Fibroblast of the aortic adventitia (primary cell): ENCODE results near the gene GMDS. TPM values are rescaled to one million over a fixed set of nuclear protein-coding genes. Genes with fewer than 3 reads are reported as not detected.

Source experiments
- DNase-seq: peaks from one replicate; pipeline ENCODE4 v3.0.0-alpha.2; 2010; ENCODE audit warnings: low read depth
- H3K4me3 ChIP-seq: 2 replicates; pipeline ENCODE4 v1.5.1; 2011; ENCODE audit warnings: low read depth, mild to moderate bottlenecking, control low read depth, low read length, moderate library complexity
- total RNA-seq: library from RNA; depleted of rRNA; stranded (reverse); fragments of >200 nt; gene quantifications from 2 replicates; pipeline ENCODE4 v1.2.3, GENCODE V29; 2012; ENCODE audit warnings: low replicate concordance
- TF ChIP-seq, protein P1 (sequence below): IDR thresholded peaks from 2 replicates; pipeline ENCODE4 v1.5.1; 2011; ENCODE audit warnings: mild to moderate bottlenecking, low read length, control low read depth, inconsistent platforms; ENCODE audit not compliant: insufficient read depth

Gene GMDS
- total RNA-seq, 1 donor: 15.9 TPM

DNA sequence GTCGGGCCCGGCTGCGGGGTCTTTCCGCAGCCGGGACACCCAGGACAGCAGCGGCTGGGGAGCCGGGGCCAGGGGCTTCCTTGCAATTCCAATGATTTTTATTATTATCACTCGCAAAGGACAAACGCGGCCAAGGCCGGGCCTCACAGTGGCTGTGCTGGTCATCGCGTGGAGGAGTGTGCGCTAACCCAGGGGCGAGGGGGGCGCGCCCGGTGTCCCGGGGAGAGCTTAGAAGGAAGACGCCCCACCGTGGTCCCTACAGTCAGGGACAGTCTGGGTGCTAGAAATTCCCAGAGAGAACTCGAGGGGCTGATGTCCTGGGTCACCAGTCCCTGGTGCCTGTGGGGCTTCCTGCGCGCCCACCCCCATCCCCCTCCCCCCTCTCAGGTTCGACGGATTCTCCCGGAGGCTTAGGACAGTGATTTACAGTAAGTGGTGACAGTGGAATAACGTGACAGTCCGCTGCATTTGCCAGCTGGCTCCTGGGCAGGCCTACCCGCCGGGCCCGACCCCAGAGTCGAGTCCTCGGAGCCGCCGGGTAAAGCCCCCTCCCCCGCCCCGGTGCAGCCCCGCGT lies 626.2 kb downstream of the GMDS start:
- H3K4me3 ChIP-seq: peak overlapping the region; percentile 35
- TF ChIP-seq, protein P1, sequence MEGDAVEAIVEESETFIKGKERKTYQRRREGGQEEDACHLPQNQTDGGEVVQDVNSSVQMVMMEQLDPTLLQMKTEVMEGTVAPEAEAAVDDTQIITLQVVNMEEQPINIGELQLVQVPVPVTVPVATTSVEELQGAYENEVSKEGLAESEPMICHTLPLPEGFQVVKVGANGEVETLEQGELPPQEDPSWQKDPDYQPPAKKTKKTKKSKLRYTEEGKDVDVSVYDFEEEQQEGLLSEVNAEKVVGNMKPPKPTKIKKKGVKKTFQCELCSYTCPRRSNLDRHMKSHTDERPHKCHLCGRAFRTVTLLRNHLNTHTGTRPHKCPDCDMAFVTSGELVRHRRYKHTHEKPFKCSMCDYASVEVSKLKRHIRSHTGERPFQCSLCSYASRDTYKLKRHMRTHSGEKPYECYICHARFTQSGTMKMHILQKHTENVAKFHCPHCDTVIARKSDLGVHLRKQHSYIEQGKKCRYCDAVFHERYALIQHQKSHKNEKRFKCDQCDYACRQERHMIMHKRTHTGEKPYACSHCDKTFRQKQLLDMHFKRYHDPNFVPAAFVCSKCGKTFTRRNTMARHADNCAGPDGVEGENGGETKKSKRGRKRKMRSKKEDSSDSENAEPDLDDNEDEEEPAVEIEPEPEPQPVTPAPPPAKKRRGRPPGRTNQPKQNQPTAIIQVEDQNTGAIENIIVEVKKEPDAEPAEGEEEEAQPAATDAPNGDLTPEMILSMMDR: no peak
- peak; percentile 30 for DNase-seq

DNA sequence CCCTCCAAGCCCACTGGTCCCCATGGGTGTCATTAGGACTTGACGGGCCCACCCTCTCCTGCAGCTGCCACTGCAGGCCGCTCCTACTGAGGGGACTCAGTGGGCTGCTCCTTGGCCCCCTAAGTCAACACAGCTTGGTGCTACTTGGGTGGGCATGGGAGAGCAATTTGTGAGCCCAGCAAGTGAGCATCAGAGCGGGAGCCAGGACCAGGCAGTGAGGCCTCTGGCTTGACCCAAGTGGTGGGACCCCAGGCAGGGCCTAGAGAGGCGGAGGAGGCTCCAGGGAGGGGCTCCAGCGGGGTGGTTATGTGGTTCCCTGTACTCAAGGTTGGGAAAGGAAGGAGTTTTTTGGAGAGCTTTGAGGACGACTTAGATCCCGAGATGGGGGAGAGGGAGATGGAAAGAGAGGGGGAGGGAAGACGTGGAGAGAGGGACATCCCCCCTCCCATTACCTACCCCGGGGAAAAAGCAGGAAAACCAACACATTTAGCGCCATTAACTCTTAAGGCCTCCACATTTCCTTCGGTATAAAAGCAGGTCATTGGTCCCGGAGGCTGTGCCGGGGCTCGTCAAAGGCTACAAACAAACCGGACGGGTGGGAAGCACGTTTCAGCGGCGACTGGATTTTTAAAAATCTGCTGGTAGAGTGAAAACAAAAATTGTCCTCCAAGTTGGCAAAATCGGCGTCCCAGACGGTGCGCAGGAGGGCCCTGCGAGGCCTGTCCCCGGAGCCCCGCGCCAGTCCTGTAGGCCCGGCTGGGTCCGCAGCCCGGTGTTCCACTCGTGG lies 626.9 kb downstream of the GMDS start:
- peak; percentile 63 for DNase-seq
- TF ChIP-seq, protein P1: no peak
- H3K4me3 ChIP-seq: peak overlapping the region; percentile 35

DNA sequence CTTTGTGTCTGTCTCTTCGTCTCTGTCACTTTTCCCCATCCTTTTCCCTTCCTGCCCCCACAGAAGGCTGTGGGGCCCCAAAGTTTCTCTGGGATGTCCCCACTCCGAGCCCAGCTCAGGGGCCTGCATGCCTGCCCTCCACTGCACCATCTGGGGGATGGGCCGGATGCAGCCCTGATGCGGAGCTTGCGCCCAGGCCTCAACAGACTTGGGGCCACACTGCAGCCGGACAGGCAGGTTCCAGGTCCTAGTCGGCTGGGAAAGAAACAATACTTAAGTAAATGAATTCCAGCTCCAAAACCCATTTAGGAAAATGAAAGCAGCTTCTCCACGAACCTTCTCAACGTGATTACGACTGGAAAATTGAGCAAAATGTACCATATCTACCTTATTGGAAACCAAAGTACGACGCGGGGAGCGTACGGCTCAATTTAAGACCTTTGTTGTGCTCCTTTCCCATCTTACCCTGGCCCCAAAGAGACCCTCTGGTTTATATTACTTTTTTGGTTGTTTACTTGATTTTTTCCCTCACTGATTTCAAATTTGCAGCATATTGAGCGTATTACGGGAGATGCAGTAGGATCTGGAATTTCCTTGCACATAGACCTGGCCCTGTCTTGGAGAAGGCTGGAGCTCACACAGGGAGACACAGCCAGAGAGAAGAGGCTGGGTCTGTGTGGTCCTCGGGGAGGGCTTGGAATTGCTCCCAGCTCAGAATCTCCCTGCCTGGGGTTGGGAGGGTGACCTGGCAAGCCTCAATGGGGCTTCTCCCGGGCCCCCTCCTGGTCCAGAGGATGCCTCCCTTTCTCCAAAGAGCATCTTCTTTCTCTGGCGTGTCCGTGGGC lies 627.7 kb downstream of the GMDS start:
- peak overlapping the region; percentile 51 for H3K4me3 ChIP-seq
- TF ChIP-seq, protein P1: no peak
- DNase-seq: peak; percentile 79

DNA sequence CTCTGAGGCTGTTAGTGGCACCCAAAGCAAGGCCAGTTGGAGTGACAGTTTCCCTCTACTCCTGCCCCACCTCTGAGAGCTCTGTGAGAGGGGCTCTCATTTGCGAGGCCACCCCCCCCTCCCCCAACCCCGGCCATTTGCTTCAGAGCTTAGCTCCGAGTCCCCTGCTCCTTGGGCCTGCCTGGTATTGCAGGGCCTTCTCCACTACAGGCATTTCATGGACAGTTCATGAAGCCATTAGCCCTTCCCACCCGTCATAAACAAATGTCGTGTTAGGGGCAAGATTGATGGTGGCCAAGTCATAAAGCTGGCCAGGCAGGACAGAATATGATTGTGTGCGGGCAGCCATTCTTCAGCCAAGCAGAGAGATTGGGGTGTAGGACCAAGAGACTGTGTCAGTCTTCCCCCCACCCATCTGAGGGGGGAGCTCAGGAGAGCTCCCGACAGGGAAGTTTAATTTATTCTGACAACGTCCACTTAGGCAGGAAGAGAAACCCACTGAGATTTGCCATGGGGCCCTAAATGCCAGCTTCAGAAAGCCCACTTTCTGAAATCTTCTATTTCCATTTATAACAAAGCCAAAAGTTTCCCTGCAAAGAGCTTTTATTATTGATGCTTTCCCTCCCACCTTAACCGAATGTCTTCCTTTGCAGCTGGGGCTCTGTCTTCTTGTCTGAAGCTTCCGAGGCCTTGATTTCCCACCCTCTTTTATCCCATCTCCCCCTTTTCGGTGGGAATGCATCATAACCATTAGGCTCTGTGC lies 628.5 kb downstream of the GMDS start:
- TF ChIP-seq, protein P1: no peak
- peak overlapping the region; percentile 85 for H3K4me3 ChIP-seq
- peak; percentile 66 for DNase-seq

DNA sequence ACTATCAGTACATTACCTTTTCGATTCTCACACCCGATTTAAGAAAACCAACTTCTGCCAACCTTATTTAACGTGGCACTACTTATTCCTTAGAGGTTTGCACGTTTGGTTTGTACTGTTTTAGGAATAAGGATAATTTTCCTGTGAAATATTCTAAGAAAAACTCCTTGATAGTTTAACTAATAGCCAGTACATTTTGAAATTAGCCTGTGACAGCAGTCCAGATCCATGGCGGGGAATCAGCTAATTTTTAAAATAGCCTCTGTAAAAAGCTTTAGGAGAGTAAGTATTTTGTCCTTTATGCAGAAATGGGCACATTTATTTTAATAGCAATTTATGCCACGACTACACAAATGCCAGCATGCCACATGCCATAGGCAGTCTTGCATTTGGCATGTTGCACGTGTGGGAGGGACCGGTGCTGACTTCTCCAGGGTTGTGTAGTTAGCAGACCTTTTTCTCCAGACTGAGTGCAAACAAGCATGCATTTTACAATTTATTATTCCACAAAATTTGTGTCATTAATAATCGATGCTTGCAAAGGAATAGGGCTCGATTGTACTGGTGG lies 629.5 kb downstream of the GMDS start:
- TF ChIP-seq, protein P1: no peak
- peak overlapping the region; percentile 85 for H3K4me3 ChIP-seq
- peak; percentile 70 for DNase-seq

DNA sequence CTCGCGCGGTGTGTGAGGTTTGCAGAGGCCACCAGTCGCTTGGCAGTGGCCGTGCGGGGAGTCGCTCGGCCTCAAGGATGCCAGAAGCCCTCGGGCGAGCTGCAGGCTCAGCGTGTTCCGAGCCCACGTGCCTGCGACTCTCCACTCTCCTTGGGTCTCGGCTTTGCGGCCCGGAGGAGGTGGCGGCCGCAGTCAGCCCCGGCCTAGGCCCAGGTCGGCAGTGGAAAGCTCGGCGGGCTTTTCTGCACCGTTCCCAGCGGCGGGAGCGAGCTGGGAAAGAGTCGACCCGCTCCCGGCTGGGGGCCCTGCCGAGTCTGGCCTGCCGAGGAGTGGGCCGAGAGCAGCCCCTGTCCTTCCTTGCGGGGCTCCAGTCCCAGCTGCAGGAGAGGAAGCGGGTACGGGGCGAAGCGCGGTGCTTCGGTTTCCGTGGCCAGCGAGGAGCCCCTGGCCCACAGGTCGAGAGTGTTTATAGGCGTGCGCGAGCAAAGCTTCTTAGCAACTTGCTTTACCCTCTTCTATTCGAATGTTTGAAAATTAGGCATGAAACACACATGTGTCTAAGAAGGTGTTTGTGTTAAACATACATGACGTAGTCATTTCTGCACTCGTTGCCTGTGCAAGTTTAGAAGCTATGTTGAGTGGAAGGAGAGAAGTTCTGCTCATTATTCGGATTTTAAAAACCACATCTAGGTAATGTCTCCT lies 630.1 kb downstream of the GMDS start:
- TF ChIP-seq, protein P1: no peak
- peak; percentile 70 for DNase-seq
- peak overlapping the region; percentile 85 for H3K4me3 ChIP-seq
